H1 (cell line): ENCODE measurements around the gene WNK4. TPM values are rescaled to one million over a fixed set of nuclear protein-coding genes. Genes with fewer than 3 reads are reported as not detected.

Source experiments
- CTCF ChIA-PET: fragments of 300-600 bp; sonication (Branson Sonifier 250); formaldehyde crosslinking; loops from one replicate; lab custom pipeline; 2021; ENCODE audit not compliant: partially characterized antibody; lab: Charles Lee
- POLR2A ChIA-PET: fragments of 300-600 bp; sonication (Branson Sonifier 250); formaldehyde crosslinking; loops from one replicate; lab custom pipeline; 2021; ENCODE audit warnings: inconsistent platforms; ENCODE audit not compliant: partially characterized antibody; lab: Charles Lee
- DNase-seq, 2 experiments: peaks; one replicate each; pipeline versions ENCODE4 v3.0.0 to v3.0.0-alpha.2; 2010 to 2022; ENCODE audit warnings: low spot score in 2 of 2, low read depth in 1 of 2, mixed read lengths in 1 of 2
- FAIRE-seq: peaks from 2 replicates; lab custom pipeline; 2011; peaks lifted over from hg19 to GRCh38; lab: Jason Lieb, UNC
- H2AFZ ChIP-seq: 2 replicates; pipeline ENCODE4 v1.8.1; 2012; ENCODE audit warnings: low read length, inconsistent platforms
- H2AK5ac ChIP-seq: 2 replicates; pipeline ENCODE4 v1.6.1; 2013; ENCODE audit warnings: low read depth, low read length
- H2BK120ac ChIP-seq: replicated peaks from 2 replicates; pipeline ENCODE3; 2013; ENCODE audit warnings: low read depth, low read length, inconsistent platforms
- H2BK12ac ChIP-seq: 2 replicates; pipeline ENCODE4 v1.6.1; 2013; ENCODE audit warnings: low read depth, low read length
- H2BK15ac ChIP-seq: 2 replicates; pipeline ENCODE4 v1.6.1; 2013; ENCODE audit warnings: low read length
- H2BK20ac ChIP-seq: 2 replicates; pipeline ENCODE4 v1.6.1; 2013; ENCODE audit warnings: low read length
- H2BK5ac ChIP-seq: 2 replicates; pipeline ENCODE4 v1.6.1; 2013; ENCODE audit warnings: low read depth, low read length
- H3K14ac ChIP-seq: 2 replicates; pipeline ENCODE4 v1.6.1; 2013; ENCODE audit warnings: inconsistent platforms; ENCODE audit not compliant: insufficient read length
- H3K18ac ChIP-seq: 2 replicates; pipeline ENCODE4 v1.6.1; 2013; ENCODE audit warnings: low read length; ENCODE audit errors: extremely low read depth
- H3K23ac ChIP-seq: 2 replicates; pipeline ENCODE4 v1.6.1; 2013; ENCODE audit warnings: inconsistent platforms; ENCODE audit not compliant: insufficient read length
- H3K23me2 ChIP-seq: 2 replicates; pipeline ENCODE4 v1.6.1; 2013; ENCODE audit warnings: low read depth, low read length
- H3K27ac ChIP-seq: 2 replicates; pipeline ENCODE4 v1.6.1; 2011; ENCODE audit warnings: low read depth, low read length, inconsistent platforms
- H3K27me3 ChIP-seq, 4 experiments: replicated peaks in 1 of 4; 1 replicate in 1 of 4; 2 replicates in 3 of 4; pipeline versions ENCODE4 v1.6.1 to v1.8.1; 2011 to 2013; ENCODE audit warnings: low read length in 3 of 4, mild to moderate bottlenecking in 3 of 4, inconsistent platforms in 2 of 4, mixed read lengths in 2 of 4, moderate library complexity in 1 of 4; ENCODE audit not compliant: control insufficient read depth in 3 of 4, insufficient read depth in 3 of 4; ENCODE audit errors: extremely low read depth in 1 of 4
- H3K36me3 ChIP-seq, 4 experiments: 2 replicates each; pipeline versions ENCODE4 v1.6.1 to v1.8.1; 2011 to 2013; ENCODE audit warnings: mild to moderate bottlenecking in 4 of 4, low read length in 3 of 4, moderate library complexity in 2 of 4, control low read depth in 1 of 4, inconsistent platforms in 1 of 4; ENCODE audit not compliant: insufficient read depth in 4 of 4, control insufficient read depth in 2 of 4
- H3K4ac ChIP-seq: replicated peaks from 2 replicates; pipeline ENCODE3; 2013; ENCODE audit warnings: low read length, low read depth, mixed read lengths, inconsistent platforms; ENCODE audit not compliant: insufficient read length
- H3K4me1 ChIP-seq, 4 experiments: replicated peaks in 1 of 4; 1 replicate in 1 of 4; 2 replicates in 3 of 4; pipeline versions ENCODE4 v1.6.1 to v1.8.1; 2011 to 2013; ENCODE audit warnings: low read length in 3 of 4, inconsistent platforms in 2 of 4, mixed read lengths in 1 of 4; ENCODE audit not compliant: insufficient read depth in 4 of 4, control insufficient read depth in 3 of 4
- H3K4me2 ChIP-seq, 2 experiments: 2 replicates each; pipeline versions ENCODE4 v1.6.1 to v1.8.1; 2011 to 2013; ENCODE audit warnings: low read depth in 2 of 2, low read length in 2 of 2, control low read depth in 1 of 2, inconsistent platforms in 1 of 2, mild to moderate bottlenecking in 1 of 2; ENCODE audit not compliant: insufficient read depth in 1 of 2
- H3K4me3 ChIP-seq, 4 experiments: fragments of 200-600, 300-600 bp in 1 of 4; sonication (generic), shearing (Covaris generic), sonication (Bioruptor Twin) in 1 of 4; 2 replicates each; pipeline versions ENCODE4 v1.5.1 to v1.8.1; 2011 to 2016; ENCODE audit warnings: low read length in 4 of 4, low read depth in 3 of 4, control low read depth in 2 of 4, inconsistent platforms in 2 of 4, mild to moderate bottlenecking in 2 of 4, mixed read lengths in 1 of 4, moderate library complexity in 1 of 4; ENCODE audit not compliant: insufficient read depth in 2 of 4; ENCODE audit errors: extremely low read depth in 1 of 4
- H3K56ac ChIP-seq: replicated peaks from 2 replicates; pipeline ENCODE3; 2013; ENCODE audit warnings: low read depth, mild to moderate bottlenecking, mixed read lengths, low read length, inconsistent platforms; ENCODE audit not compliant: insufficient read length
- H3K79me1 ChIP-seq: 2 replicates; pipeline ENCODE4 v1.6.1; 2013; ENCODE audit warnings: low read depth, low read length, control low read depth
- H3K79me2 ChIP-seq, 2 experiments: 2 replicates each; pipeline versions ENCODE4 v1.6.1 to v1.8.1; 2012 to 2013; ENCODE audit warnings: low read length in 2 of 2, mild to moderate bottlenecking in 2 of 2, inconsistent platforms in 1 of 2; ENCODE audit not compliant: insufficient read depth in 2 of 2, control insufficient read depth in 1 of 2
- H3K9ac ChIP-seq, 4 experiments: replicated peaks in 1 of 4; 1 replicate in 1 of 4; 2 replicates in 3 of 4; pipeline versions ENCODE4 v1.6.1 to v1.8.1; 2011 to 2013; ENCODE audit warnings: low read depth in 3 of 4, low read length in 3 of 4, control low read depth in 2 of 4, mild to moderate bottlenecking in 2 of 4, moderate library complexity in 2 of 4, inconsistent platforms in 1 of 4; ENCODE audit errors: extremely low read depth in 1 of 4
- H3K9me3 ChIP-seq, 2 experiments: 2 replicates each; pipeline versions ENCODE4 v1.6.1 to v1.8.1; 2012 to 2013; ENCODE audit warnings: mild to moderate bottlenecking in 2 of 2, moderate library complexity in 2 of 2, control low read depth in 1 of 2, inconsistent platforms in 1 of 2, low read depth in 1 of 2, low read length in 1 of 2, mixed read lengths in 1 of 2; ENCODE audit not compliant: insufficient read depth in 2 of 2
- H4K20me1 ChIP-seq, 2 experiments: replicated peaks in 1 of 2; 2 replicates each; pipeline versions ENCODE3 to v1.8.1; 2011 to 2013; ENCODE audit warnings: inconsistent platforms in 2 of 2, low read length in 2 of 2, mild to moderate bottlenecking in 1 of 2; ENCODE audit not compliant: insufficient read depth in 2 of 2, control insufficient read depth in 1 of 2
- H4K5ac ChIP-seq: 2 replicates; pipeline ENCODE4 v1.6.1; 2013; ENCODE audit warnings: low read length, low read depth, mixed read lengths, inconsistent platforms; ENCODE audit not compliant: insufficient read length
- H4K8ac ChIP-seq: 2 replicates; pipeline ENCODE4 v1.8.0; 2013; ENCODE audit warnings: mild to moderate bottlenecking, moderate library complexity, low read length, inconsistent platforms; ENCODE audit not compliant: insufficient read depth; ENCODE audit errors: extremely low read depth
- H4K91ac ChIP-seq: replicated peaks from 2 replicates; pipeline ENCODE3; 2013; ENCODE audit warnings: low read length, mixed read lengths, inconsistent platforms; ENCODE audit not compliant: insufficient read length
- CBX5 ChIP-seq: fragments of 300-800, 300-1000 bp; sonication (generic); IDR thresholded peaks from 2 replicates; pipeline ENCODE4 v1.7.1; 2016; ENCODE audit warnings: antibody characterized with exemption, low read length, low read depth
- whole genome bisulfite sequencing, 2 experiments: shearing (Covaris generic) in 1 of 2; methylation state at CpG; one replicate each; pipeline versions ENCODE4 v1.1.6 to v1.1.7; 2013 to 2015; ENCODE audit warnings: low lambda C conversion rate in 2 of 2, mixed read lengths in 2 of 2, inconsistent platforms in 1 of 2, low coverage in 1 of 2, missing lambda C conversion rate in 1 of 2; ENCODE audit not compliant: insufficient replicate concordance in 2 of 2, insufficient coverage in 1 of 2, insufficient read length in 1 of 2; ENCODE audit errors: extremely low coverage in 1 of 2, missing lambda C conversion rate in 1 of 2; 5-methylcytosine and 5-hydroxymethylcytosine counted together
- polyA plus RNA-seq, 7 experiments: library from polyadenylated mRNA; depleted of rRNA in 3 of 7; stranded (reverse) in 5 of 7; unstranded in 2 of 7; fragments of >200 nt in 5 of 7; fragments of 200-250 nt in 2 of 7; gene quantifications; 1 replicate in 5 of 7; 2 replicates in 1 of 7; 4 replicates in 1 of 7; pipeline versions ENCODE4 v1.2.1 to v1.2.3, GENCODE V29; 2011 to 2013; ENCODE audit warnings: missing spikeins in 2 of 7, mixed read lengths in 2 of 7
- total RNA-seq: library from RNA; stranded (reverse); fragmentation: NEBNext Ultra II Directional; extraction: Animal tissue kit (Norgen Biotek cat#: 25700); gene quantifications from 2 replicates; pipeline ENCODE4 v1.2.1, GENCODE V29; 2021

WNK4 gene
- total and polyA plus RNA-seq, 2 of the 8 experiments (the other 6 are each of a cell fraction or from before 2014, with no cell fraction given), result 0.21 to 1.7 TPM

DNA sequence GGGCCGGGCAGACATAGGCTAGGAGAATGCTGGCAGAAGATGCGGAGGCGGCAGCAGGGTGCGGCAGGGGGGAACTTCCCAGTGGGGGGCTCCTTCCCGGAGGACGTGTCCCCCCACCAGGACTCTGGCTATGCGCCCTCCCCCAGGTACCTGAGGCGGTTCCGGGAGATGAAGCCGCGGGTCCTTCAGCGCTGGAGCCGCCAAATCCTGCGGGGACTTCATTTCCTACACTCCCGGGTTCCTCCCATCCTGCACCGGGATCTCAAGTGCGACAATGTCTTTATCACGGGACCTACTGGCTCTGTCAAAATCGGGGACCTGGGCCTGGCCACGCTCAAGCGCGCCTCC lies 3.4 kb downstream of the WNK4 start:
- no peak overlapping the region for H2BK12ac ChIP-seq
- no peak overlapping the region for H2BK15ac ChIP-seq
- H4K5ac ChIP-seq, result no peak overlapping the region
- H2AFZ ChIP-seq, result no peak overlapping the region
- H3K23ac ChIP-seq, result no peak overlapping the region
- peaks cover 0 to 14% (median 8%) of the 10 kb centered on the region in 4 experiments; a peak in 6 of 7 replicates for H3K4me1 ChIP-seq
- H3K9me3 ChIP-seq, result no peaks in the 10 kb centered on the region
- no peak overlapping the region for H2BK120ac ChIP-seq
- no peak for TF ChIP-seq CBX5
- TF ChIP-seq, all 59 proteins: peak for 0
- Histone ChIP-seq H3K23me2 (peaks cover 11% of the 10 kb centered on the region), H3K4ac (no peak overlapping the region), H3K9ac (no peak overlapping the region), H2BK20ac (no peak overlapping the region), H3K14ac (no peak overlapping the region), H3K79me2 (no peaks in the 10 kb centered on the region), H2BK5ac (no peak overlapping the region), H4K91ac (no peak overlapping the region), H3K56ac (no peak overlapping the region), H3K4me2 (no peak overlapping the region), H2AK5ac (no peak overlapping the region), H3K36me3 (peaks cover under 1 to 8% (median 5%) of the 10 kb centered on the region in 4 experiments; a peak in 6 of 8 replicates), H3K27me3 (peaks cover 6 to 26% (median 19%) of the 10 kb centered on the region in 4 experiments), H3K27ac (no peak overlapping the region), H3K79me1 (no peaks in the 10 kb centered on the region), H3K18ac (no peak overlapping the region), H3K4me3 (no peak overlapping the region), H4K20me1 (no peaks in the 10 kb centered on the region), H4K8ac (peak overlapping the region; percentile 65; the same call in 1 of the 2 replicates)
- DNase-seq, result no peak
- FAIRE-seq, result no peak
- ChIA-PET CTCF (no interaction called here), POLR2A (interaction anchor here (0.9 to 1.8 kb wide), 3 partner anchors 10 to 103 kb away, joined by 3 to 6 read pairs (median 3); no protein-coding TSS in a partner anchor)
- 87% methylated on average over 22 of the region's 22 CpGs; no CpG with 5 or more reads in 1 of the 2 experiments for WGBS, 2 experiments
